ENCODE results near the gene MRPL52.

MRPL52 gene

GRCh38 chr14:22835505-22835904 lies 5.8 kb downstream of the MRPL52 start:
- no peak for FAIRE-seq
- DNase-seq (ENCODE audit: insufficient read length, low spot score), result no peak
- TF ChIP-seq CTCF (IDR thresholded peaks at IDR 0.05; ENCODE audit: insufficient read depth, missing control alignments), result no peak

- FAIRE-seq (no peak), DNase-seq (ENCODE audit: insufficient read length, low spot score) (no peak)
- TF ChIP-seq CTCF (IDR thresholded peaks at IDR 0.05; ENCODE audit: insufficient read depth, missing control alignments), result no peak
These were observed 6.8 kb downstream of the MRPL52 start, which contains the start of gene MMP14 for GRCh38 chr14:22836301-22837113. MMP14 (plus strand) TSS chr14:22836585; CDS start chr14:22836818, 233 bp downstream.

- no peak for TF ChIP-seq CTCF (IDR thresholded peaks at IDR 0.05; ENCODE audit: insufficient read depth, missing control alignments)
- DNase-seq (ENCODE audit: insufficient read length, low spot score) (no peak), FAIRE-seq (no peak)
These were observed 7.5 kb downstream of the MRPL52 start for GRCh38 chr14:22837114-22837749.

- FAIRE-seq (no peak), DNase-seq (ENCODE audit: insufficient read length, low spot score) (no peak)
- TF ChIP-seq CTCF (IDR thresholded peaks at IDR 0.05; ENCODE audit: insufficient read depth, missing control alignments), result no peak
These were observed 8.3 kb downstream of the MRPL52 start for GRCh38 chr14:22837750-22838538.

GRCh38 chr14:22838631-22839041 lies 8.9 kb downstream of the MRPL52 start:
- TF ChIP-seq CTCF (IDR thresholded peaks at IDR 0.05; ENCODE audit: insufficient read depth, missing control alignments), result no peak
- DNase-seq (ENCODE audit: insufficient read length, low spot score) (no peak), FAIRE-seq (no peak)

- DNase-seq (ENCODE audit: insufficient read length, low spot score) (no peak), FAIRE-seq (no peak)
- no peak for TF ChIP-seq CTCF (IDR thresholded peaks at IDR 0.05; ENCODE audit: insufficient read depth, missing control alignments)
These were observed 9.6 kb downstream of the MRPL52 start for GRCh38 chr14:22839159-22839779.

Data from D721Med (cell line).